CD4-positive, alpha-beta memory T cell (primary cell): ENCODE measurements around the gene KRTAP9-2. TPM values are rescaled to one million over a fixed set of nuclear protein-coding genes. Genes with fewer than 3 reads are reported as not detected.
"Not testable (repeated sequence)": the region's sequence is repeated elsewhere in the genome, so short reads cannot be mapped to it uniquely, and the experiment has no call there.

Experiments
- CTCF ChIA-PET: fragments of 350-600 bp; sonication (Branson Sonifier 250); formaldehyde crosslinking; loops from one replicate; lab custom pipeline; 2021; ENCODE audit warnings: inconsistent platforms; ENCODE audit not compliant: partially characterized antibody; lab: Charles Lee
- POLR2A ChIA-PET: fragments of 350-600 bp; sonication (Branson Sonifier 250); formaldehyde crosslinking; loops from one replicate; lab custom pipeline; 2021; ENCODE audit not compliant: partially characterized antibody; lab: Charles Lee
- DNase-seq, 5 donors: peaks; one replicate each; pipeline versions ENCODE4 v3.0.0 to v3.0.0-alpha.2; 2020 to 2022; ENCODE audit warnings: mixed read lengths in 1 of 5
- H3K27ac ChIP-seq: one replicate; pipeline ENCODE4 v1.7.0; 2013; ENCODE audit warnings: low read depth, low read length
- H3K27me3 ChIP-seq: 2 replicates; pipeline ENCODE4 v1.7.0; 2013; ENCODE audit warnings: mild to moderate bottlenecking, low read length, moderate library complexity; ENCODE audit not compliant: insufficient read depth
- H3K36me3 ChIP-seq: 2 replicates; pipeline ENCODE4 v1.7.0; 2013; ENCODE audit warnings: mild to moderate bottlenecking, low read length, moderate library complexity; ENCODE audit not compliant: insufficient read depth
- H3K4me1 ChIP-seq: 2 replicates; pipeline ENCODE4 v1.7.0; 2013; ENCODE audit warnings: mild to moderate bottlenecking, low read length, moderate library complexity; ENCODE audit not compliant: insufficient read depth
- H3K4me3 ChIP-seq, 2 donors: one replicate each; pipeline ENCODE4 v1.7.0; 2013; ENCODE audit warnings: low read length in 2 of 2, mild to moderate bottlenecking in 1 of 2
- H3K9me3 ChIP-seq, 2 donors: one replicate each; pipeline ENCODE4 v1.7.0; 2013; ENCODE audit warnings: low read length in 2 of 2, control low read depth in 1 of 2; ENCODE audit not compliant: control insufficient read depth in 1 of 2
- H3K27ac Mint-ChIP-seq, 7 donors: one replicate each; pipeline ENCODE4 v1.8.0; 2020 to 2021; ENCODE audit warnings: mixed read lengths in 7 of 7, mild to moderate bottlenecking in 6 of 7, inconsistent platforms in 3 of 7, moderate library complexity in 3 of 7
- H3K27me3 Mint-ChIP-seq, 2 donors: one replicate each; pipeline ENCODE4 v1.8.0; 2020 to 2021; ENCODE audit warnings: mixed read lengths in 2 of 2
- H3K36me3 Mint-ChIP-seq, 2 donors: one replicate each; pipeline ENCODE4 v1.8.0; 2020 to 2021; ENCODE audit warnings: mixed read lengths in 2 of 2, inconsistent platforms in 1 of 2, mild to moderate bottlenecking in 1 of 2
- H3K4me1 Mint-ChIP-seq, 4 donors: one replicate each; pipeline ENCODE4 v1.8.0; 2020 to 2021; ENCODE audit warnings: mixed read lengths in 4 of 4, mild to moderate bottlenecking in 1 of 4
- H3K4me3 Mint-ChIP-seq, 8 donors: one replicate each; pipeline ENCODE4 v1.8.0; 2020 to 2021; ENCODE audit warnings: mixed read lengths in 8 of 8, mild to moderate bottlenecking in 7 of 8, moderate library complexity in 6 of 8, inconsistent platforms in 3 of 8
- H3K9me3 Mint-ChIP-seq, 8 donors: one replicate each; pipeline ENCODE4 v1.8.0; 2020 to 2021; ENCODE audit warnings: mixed read lengths in 8 of 8, mild to moderate bottlenecking in 5 of 8, inconsistent platforms in 3 of 8, moderate library complexity in 1 of 8
- intact Hi-C: fragments of 100-400 bp; cut with micrococcal nuclease; formaldehyde crosslinking; loops from one replicate; pipeline ENCODE4 v1.15.1; 2023
- polyA plus RNA-seq, 2 donors: library from polyadenylated mRNA; unstranded; fragments of 300-500 nt; fragmentation: Illumina TruSeq; gene quantifications; one replicate each; pipeline ENCODE4 v1.2.3, GENCODE V29; 2021
- total RNA-seq, 2 experiments: library from RNA; stranded (reverse); gene quantifications; one replicate each; pipeline ENCODE4 v1.2.3, GENCODE V29; 2021

Gene KRTAP9-2, protein sequence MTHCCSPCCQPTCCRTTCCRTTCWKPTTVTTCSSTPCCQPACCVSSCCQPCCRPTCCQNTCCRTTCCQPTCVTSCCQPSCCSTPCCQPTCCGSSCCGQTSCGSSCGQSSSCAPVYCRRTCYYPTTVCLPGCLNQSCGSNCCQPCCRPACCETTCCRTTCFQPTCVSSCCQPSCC
- total RNA-seq (not detected), polyA plus RNA-seq (not detected)

DNA sequence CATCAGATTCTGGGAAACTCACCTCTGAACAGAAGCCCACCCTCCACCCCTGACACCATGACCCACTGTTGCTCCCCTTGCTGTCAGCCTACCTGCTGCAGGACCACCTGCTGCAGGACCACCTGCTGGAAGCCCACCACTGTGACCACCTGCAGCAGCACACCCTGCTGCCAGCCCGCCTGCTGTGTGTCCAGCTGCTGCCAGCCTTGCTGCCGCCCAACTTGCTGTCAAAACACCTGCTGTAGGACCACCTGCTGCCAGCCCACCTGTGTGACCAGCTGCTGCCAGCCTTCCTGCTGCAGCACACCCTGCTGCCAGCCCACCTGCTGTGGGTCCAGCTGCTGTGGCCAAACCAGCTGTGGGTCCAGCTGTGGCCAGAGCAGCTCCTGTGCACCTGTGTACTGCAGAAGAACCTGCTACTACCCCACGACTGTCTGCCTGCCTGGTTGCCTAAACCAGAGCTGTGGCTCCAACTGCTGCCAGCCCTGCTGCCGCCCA lies at the start of gene KRTAP9-2:
Gene KRTAP9-2, plus strand, starts transcription at position 51 of the 498 bp plus-strand sequence. Its CDS starts 7 bp downstream, at position 58.
- CTCF ChIA-PET, H3K4me3 ChIP-seq, H3K27me3 Mint-ChIP-seq: not testable (repeated sequence)

GRCh38 chr17:41176744-41177387 lies 49.6 kb upstream of the KRTAP9-2 start:
- H3K4me1 ChIP-seq: no peaks in the 10 kb centered on the region
- Mint-ChIP-seq H3K27ac (no peak overlapping the region), H3K4me3 (no peak overlapping the region), H3K4me1 (peaks cover 0 to 5% (median 3%) of the 10 kb centered on the region in 4 donors), H3K9me3 (no peaks in the 10 kb centered on the region), H3K36me3 (no peaks in the 10 kb centered on the region), H3K27me3 (no peaks in the 10 kb centered on the region)
- intact Hi-C loops: no loop called here
- CTCF ChIA-PET: interaction anchor here (1.2 kb wide), 1 partner anchor 145 kb away, joined by 5 read pairs; no protein-coding TSS in a partner anchor
- H3K27me3 ChIP-seq: no peaks in the 10 kb centered on the region
- no peak overlapping the region for H3K27ac ChIP-seq
- POLR2A ChIA-PET: no interaction called here
- H3K4me3 ChIP-seq: no peak overlapping the region
- H3K36me3 ChIP-seq: no peaks in the 10 kb centered on the region
- H3K9me3 ChIP-seq: no peaks in the 10 kb centered on the region
- DNase-seq: no peak

More for the DNA sequence above, at the start of gene KRTAP9-2:
- intact Hi-C loops, POLR2A ChIA-PET, H3K27me3 ChIP-seq, H3K9me3 Mint-ChIP-seq, H3K4me1 ChIP-seq, DNase-seq, H3K4me3 Mint-ChIP-seq, H3K36me3 ChIP-seq, H3K36me3 Mint-ChIP-seq, H3K27ac Mint-ChIP-seq, H3K4me1 Mint-ChIP-seq, H3K27ac ChIP-seq, H3K9me3 ChIP-seq: not testable (repeated sequence)

DNA sequence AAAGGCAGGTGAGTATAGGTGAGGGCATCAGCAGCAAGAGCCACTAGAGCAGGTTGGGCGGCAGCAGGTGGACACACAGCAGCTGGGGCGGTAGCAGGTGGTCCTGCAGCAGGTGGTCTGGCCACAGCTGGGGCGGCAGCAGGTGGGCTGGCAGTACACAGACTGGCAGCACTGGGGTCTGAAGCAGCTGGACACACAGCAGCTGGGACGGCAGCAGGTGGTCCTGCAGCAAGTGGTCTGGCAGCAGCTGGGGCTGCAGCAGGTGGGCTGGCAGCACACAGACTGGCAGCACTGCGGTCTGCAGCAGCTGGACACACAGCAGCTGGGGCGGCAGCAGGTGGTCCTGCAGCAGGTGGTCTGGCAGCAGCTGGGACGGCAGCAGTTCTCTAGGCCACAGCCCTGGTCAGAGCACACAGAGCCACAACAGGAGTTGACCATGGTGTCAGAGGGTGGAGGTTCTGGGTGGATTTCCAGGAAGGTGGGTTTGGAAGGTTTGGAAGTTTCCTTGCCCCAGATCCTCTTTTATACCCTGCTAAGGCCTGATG lies 48.6 kb upstream of the KRTAP9-2 start, which contains the start of gene KRTAP4-2:
Gene KRTAP4-2, minus strand, starts transcription at position 495 of the 545 bp plus-strand sequence. Its CDS starts 57 bp downstream, at position 438.
- no peak within 1 kb of the TSS for H3K27ac ChIP-seq
- H3K9me3 ChIP-seq: no peaks in the 10 kb centered on the region
- no peaks in the 10 kb centered on the region for H3K4me1 ChIP-seq
- Mint-ChIP-seq H3K27ac (peak within 1 kb of the TSS in 2 of 7 donors; percentile 4 to 20), H3K9me3 (no peaks in the 10 kb centered on the region), H3K4me3 (no peak within 1 kb of the TSS), H3K27me3 (no peaks in the 10 kb centered on the region), H3K36me3 (no peaks in the 10 kb centered on the region), H3K4me1 (peaks cover 0 to 5% (median 3%) of the 10 kb centered on the region in 4 donors)
- CTCF ChIA-PET: no interaction called here
- no peaks in the 10 kb centered on the region for H3K36me3 ChIP-seq
- no peak within 1 kb of the TSS for H3K4me3 ChIP-seq
- no peaks in the 10 kb centered on the region for H3K27me3 ChIP-seq
- intact Hi-C loops: no loop called here
- DNase-seq: no peak
- POLR2A ChIA-PET: interaction anchor here (1.2 kb wide), 1 partner anchor 37 kb away, joined by 3 read pairs; the partner anchor contains the start of gene KRTAP4-6

- Histone ChIP-seq H3K4me1 (no peaks in the 10 kb centered on the region), H3K27ac (no peak overlapping the region), H3K27me3 (no peaks in the 10 kb centered on the region), H3K4me3 (no peak overlapping the region), H3K36me3 (no peaks in the 10 kb centered on the region), H3K9me3 (no peaks in the 10 kb centered on the region)
- no peaks in the 10 kb centered on the region for H3K27me3 Mint-ChIP-seq
- intact Hi-C loops: no loop called here
- ChIA-PET POLR2A (interaction anchor here (1.2 kb wide), 1 partner anchor 38 kb away, joined by 3 read pairs; the partner anchor contains the start of gene KRTAP4-6), CTCF (no interaction called here)
- H3K27ac Mint-ChIP-seq: peak overlapping the region in 1 of 7 donors; percentile 4
- no peak for DNase-seq
- no peak overlapping the region for H3K4me3 Mint-ChIP-seq
- no peaks in the 10 kb centered on the region for H3K36me3 Mint-ChIP-seq
- H3K9me3 Mint-ChIP-seq: peaks cover 0 to 2% (median 0%) of the 10 kb centered on the region in 8 donors
- H3K4me1 Mint-ChIP-seq: peaks cover 0 to 3% (median 2%) of the 10 kb centered on the region in 4 donors
These were observed 48.1 kb upstream of the KRTAP9-2 start for GRCh38 chr17:41178341-41178740.

DNA sequence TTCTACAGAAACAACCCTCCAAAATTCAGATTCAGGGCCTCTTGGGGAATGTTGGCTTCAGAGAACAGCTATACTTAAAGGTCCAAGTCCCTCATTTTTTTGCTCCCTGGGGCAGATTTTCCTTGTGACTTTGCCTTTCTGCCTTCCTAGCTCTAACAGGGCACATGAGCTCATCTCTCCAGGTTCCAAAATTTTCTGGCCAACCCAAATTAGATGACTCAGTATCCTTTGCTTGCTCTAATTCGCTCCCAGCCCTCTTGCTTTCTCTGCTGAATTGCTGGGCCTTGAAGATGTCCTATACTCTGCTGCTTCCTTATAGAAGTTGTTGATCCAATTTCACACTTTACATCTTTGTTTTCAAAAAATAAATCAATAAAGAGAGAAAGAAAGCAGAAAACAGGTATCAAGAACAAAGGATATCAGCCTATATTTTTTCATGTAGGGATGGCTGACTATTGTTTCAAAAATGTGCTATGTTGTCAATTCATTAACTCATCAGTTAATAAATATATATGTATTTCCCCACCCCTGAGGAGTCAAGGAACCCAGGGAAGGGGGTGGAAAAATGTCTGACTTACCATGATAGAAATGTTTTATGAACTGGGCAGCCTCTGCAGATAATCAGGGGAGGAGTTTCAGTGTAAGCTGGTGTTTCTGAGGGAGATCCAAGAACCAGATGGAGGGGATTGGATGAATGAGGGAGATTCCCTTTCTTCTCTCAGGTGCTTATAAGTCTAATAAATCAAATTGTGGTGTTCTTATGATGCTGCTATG lies 47.4 kb upstream of the KRTAP9-2 start:
- Histone ChIP-seq H3K27me3 (no peaks in the 10 kb centered on the region), H3K36me3 (no peaks in the 10 kb centered on the region), H3K9me3 (no peaks in the 10 kb centered on the region), H3K4me1 (no peaks in the 10 kb centered on the region), H3K27ac (no peak overlapping the region), H3K4me3 (no peak overlapping the region)
- Mint-ChIP-seq H3K4me1 (no peaks in the 10 kb centered on the region), H3K27me3 (peaks cover 0 to 3% of the 10 kb centered on the region in 2 donors), H3K9me3 (peaks cover 0 to 5% (median 0%) of the 10 kb centered on the region in 8 donors), H3K4me3 (no peak overlapping the region), H3K27ac (peak overlapping the region in 1 of 7 donors; percentile 3), H3K36me3 (no peaks in the 10 kb centered on the region)
- CTCF ChIA-PET: no interaction called here
- DNase-seq: no peak
- POLR2A ChIA-PET: interaction anchor here (1.2 kb wide), 1 partner anchor 39 kb away, joined by 3 read pairs; the partner anchor contains the start of gene KRTAP4-6
- intact Hi-C loops: no loop called here

DNA sequence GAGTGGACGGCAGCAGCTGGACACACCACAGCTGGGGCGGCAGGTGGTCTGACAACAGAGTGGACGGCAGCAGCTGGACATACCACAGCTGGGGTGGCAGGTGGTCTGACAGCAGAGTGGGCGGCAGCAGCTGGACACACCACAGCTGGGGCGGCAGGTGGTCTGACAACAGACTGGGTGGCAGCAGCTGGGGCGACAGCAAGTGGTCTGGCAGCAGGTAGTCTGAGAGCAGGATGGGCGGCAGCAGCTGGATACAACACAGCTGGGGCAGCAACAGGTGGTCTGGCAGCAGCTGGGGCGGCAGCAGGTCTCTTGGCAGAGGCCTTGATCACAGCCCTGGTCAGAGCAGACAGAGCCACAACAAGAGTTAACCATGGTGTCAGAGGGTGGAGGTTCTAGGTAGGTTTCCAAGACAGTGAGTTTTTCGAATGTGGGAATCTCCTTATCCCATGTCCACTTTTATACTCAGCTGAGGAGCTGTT lies 41.9 kb upstream of the KRTAP9-2 start, which contains the start of gene KRTAP4-1:
Gene KRTAP4-1, minus strand, starts transcription at position 432 of the 482 bp plus-strand sequence. Its CDS starts 57 bp downstream, at position 375.
- intact Hi-C loops: no loop called here
- no peaks in the 10 kb centered on the region for H3K36me3 Mint-ChIP-seq
- no peak within 1 kb of the TSS for H3K4me3 Mint-ChIP-seq
- Histone ChIP-seq H3K4me1 (no peaks in the 10 kb centered on the region), H3K27ac (no peak within 1 kb of the TSS), H3K4me3 (no peak within 1 kb of the TSS), H3K36me3 (no peaks in the 10 kb centered on the region), H3K27me3 (no peaks in the 10 kb centered on the region), H3K9me3 (no peaks in the 10 kb centered on the region)
- H3K27me3 Mint-ChIP-seq: peaks cover 3 to 18% of the 10 kb centered on the region in 2 donors
- POLR2A ChIA-PET: no interaction called here
- H3K9me3 Mint-ChIP-seq: peaks cover 0 to 5% (median 0%) of the 10 kb centered on the region in 8 donors
- no peaks in the 10 kb centered on the region for H3K4me1 Mint-ChIP-seq
- CTCF ChIA-PET: no interaction called here
- H3K27ac Mint-ChIP-seq: no peak within 1 kb of the TSS
- no peak for DNase-seq
